Stimulated activated naive CD8-positive, alpha-beta T cell treated with anti-CD3 and anti-CD28 coated beads, Interleukin-15, Interleukin-2, amounts not matched to agents 100 ng/mL and 50 ng/mL, for 24 hours (primary cell): ENCODE results near the gene C16orf89.
"Not testable (repeated sequence)": the region's sequence is repeated elsewhere in the genome, so short reads cannot be mapped to it uniquely, and the experiment has no call there.

Experiments used
- H3K27ac Mint-ChIP-seq: one replicate; pipeline ENCODE4 v1.8.0; 2021; ENCODE audit warnings: mild to moderate bottlenecking, mixed read lengths
- H3K27me3 Mint-ChIP-seq: one replicate; pipeline ENCODE4 v1.8.0; 2021; ENCODE audit warnings: mixed read lengths
- H3K36me3 Mint-ChIP-seq: one replicate; pipeline ENCODE4 v1.8.0; 2021; ENCODE audit warnings: low read depth, mixed read lengths
- H3K4me1 Mint-ChIP-seq: one replicate; pipeline ENCODE4 v1.8.0; 2021; ENCODE audit warnings: low read depth, mixed read lengths
- H3K4me3 Mint-ChIP-seq: one replicate; pipeline ENCODE4 v1.8.0; 2021; ENCODE audit warnings: mild to moderate bottlenecking, mixed read lengths
- H3K9me3 Mint-ChIP-seq: one replicate; pipeline ENCODE4 v1.8.0; 2021; ENCODE audit warnings: mixed read lengths

The C16orf89 gene, protein sequence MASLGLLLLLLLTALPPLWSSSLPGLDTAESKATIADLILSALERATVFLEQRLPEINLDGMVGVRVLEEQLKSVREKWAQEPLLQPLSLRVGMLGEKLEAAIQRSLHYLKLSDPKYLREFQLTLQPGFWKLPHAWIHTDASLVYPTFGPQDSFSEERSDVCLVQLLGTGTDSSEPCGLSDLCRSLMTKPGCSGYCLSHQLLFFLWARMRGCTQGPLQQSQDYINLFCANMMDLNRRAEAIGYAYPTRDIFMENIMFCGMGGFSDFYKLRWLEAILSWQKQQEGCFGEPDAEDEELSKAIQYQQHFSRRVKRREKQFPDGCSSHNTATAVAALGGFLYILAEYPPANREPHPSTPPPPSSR

DNA sequence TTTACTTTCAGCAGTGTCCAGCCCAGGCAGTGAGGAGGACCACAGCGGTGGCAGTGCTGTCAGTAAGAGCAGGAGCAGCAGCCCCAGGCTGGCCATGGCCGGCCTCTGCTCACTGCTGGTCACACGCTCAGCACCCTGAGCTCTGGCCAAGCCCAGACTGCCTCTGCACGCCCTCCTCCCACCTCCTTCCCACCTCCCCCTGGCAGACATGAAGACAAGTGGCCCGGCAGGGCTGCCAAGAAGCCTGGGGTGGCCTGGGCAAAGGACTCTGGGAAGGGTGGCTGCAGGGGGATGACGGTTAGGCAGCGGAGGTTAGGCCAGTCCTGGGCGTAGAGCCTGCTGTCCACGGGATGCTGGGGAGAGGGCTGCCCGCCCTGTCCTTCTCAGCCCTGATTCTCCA lies at the start of gene C16orf89:
Gene C16orf89, minus strand, starts transcription at position 144 of the 400 bp plus-strand sequence. Its CDS starts 48 bp downstream, at position 96.
- H3K9me3 Mint-ChIP-seq: no peaks in the 10 kb centered on the region
- H3K27me3 Mint-ChIP-seq: no peaks in the 10 kb centered on the region
- no peak within 1 kb of the TSS for H3K4me3 Mint-ChIP-seq
- H3K4me1 Mint-ChIP-seq: peaks cover under 1% of the 10 kb centered on the region
- H3K27ac Mint-ChIP-seq: no peak within 1 kb of the TSS
- H3K36me3 Mint-ChIP-seq: no peaks in the 10 kb centered on the region

DNA sequence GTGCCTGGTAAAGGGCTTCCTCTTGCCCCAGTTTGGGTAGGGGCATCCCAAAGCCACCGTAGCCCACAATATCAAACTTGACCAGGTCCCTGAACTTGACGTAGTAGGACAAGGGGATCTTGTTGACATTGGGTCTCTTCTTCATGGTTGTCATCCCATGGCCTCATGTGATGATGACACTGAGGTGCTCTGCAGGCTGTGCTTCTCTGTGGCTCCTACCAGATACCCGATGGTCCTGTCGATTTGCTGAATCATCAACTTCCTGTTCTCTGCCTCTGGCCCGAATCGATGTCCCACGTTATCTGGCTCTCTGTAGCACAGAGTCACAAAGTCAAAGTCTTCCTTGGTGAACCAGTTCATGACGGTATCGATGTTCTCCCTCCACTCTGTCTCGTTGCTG lies 45.2 kb upstream of the C16orf89 start:
- H3K36me3 Mint-ChIP-seq, H3K4me1 Mint-ChIP-seq, H3K27ac Mint-ChIP-seq, H3K4me3 Mint-ChIP-seq, H3K9me3 Mint-ChIP-seq: not testable (repeated sequence)
- peaks cover 14% of the 10 kb centered on the region for H3K27me3 Mint-ChIP-seq

DNA sequence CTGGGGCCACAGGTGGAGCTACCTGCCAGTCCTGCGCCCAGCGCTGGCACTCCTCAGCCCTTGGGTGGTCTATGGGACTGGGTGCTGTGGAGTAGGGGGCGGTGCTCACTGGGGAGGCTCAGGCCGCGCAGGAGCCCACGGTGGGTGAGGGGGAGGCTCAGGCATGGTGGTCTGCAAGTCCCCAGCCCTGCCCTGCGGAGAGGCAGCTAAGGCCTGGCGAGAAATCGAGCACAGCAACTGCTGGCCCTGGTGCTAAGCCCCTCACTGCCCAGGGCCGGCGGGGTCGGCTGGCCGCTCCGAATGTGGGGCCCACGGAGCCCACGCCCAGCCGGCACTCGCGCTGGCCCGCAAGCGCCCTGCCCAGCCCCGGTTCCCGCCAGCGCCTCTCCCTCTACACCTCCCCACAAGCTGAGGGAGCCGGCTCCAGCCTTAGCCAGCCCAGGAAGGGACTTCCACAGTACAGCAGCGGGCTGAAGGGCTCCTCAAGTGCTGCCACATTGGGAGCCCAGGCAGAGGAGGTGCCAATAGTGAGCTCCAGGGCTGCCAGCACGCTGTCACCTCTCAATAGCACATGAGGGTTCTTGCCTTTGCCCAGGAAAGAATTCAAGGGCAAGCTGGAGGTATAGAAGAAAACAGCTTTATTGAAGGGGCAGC lies 42.9 kb upstream of the C16orf89 start:
- no peak overlapping the region for H3K27ac Mint-ChIP-seq
- H3K27me3 Mint-ChIP-seq: peaks cover 12% of the 10 kb centered on the region
- H3K4me1 Mint-ChIP-seq: no peaks in the 10 kb centered on the region
- H3K9me3 Mint-ChIP-seq: no peaks in the 10 kb centered on the region
- no peaks in the 10 kb centered on the region for H3K36me3 Mint-ChIP-seq
- H3K4me3 Mint-ChIP-seq: no peak overlapping the region

DNA sequence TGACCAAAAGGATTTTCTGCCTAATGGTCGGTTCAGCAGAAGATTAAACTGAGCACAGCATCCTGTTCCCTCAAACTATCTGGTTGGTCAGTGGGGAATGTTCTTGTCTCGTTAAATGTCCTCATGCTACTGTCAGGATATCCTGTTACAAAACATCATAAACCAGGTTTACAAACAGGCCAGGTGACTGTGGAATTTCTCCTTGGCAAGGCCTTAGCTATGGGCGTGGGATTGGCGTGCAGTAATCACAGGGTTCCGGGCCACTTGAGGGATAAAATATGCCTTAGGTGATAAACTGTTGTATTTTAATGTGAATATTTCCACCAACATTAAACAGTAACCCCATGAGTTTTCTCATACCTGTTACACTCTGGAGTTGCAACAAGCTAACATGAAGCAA lies 39.3 kb upstream of the C16orf89 start:
- not testable (repeated sequence) for H3K4me3 Mint-ChIP-seq, H3K27ac Mint-ChIP-seq, H3K36me3 Mint-ChIP-seq, H3K4me1 Mint-ChIP-seq, H3K27me3 Mint-ChIP-seq, H3K9me3 Mint-ChIP-seq

DNA sequence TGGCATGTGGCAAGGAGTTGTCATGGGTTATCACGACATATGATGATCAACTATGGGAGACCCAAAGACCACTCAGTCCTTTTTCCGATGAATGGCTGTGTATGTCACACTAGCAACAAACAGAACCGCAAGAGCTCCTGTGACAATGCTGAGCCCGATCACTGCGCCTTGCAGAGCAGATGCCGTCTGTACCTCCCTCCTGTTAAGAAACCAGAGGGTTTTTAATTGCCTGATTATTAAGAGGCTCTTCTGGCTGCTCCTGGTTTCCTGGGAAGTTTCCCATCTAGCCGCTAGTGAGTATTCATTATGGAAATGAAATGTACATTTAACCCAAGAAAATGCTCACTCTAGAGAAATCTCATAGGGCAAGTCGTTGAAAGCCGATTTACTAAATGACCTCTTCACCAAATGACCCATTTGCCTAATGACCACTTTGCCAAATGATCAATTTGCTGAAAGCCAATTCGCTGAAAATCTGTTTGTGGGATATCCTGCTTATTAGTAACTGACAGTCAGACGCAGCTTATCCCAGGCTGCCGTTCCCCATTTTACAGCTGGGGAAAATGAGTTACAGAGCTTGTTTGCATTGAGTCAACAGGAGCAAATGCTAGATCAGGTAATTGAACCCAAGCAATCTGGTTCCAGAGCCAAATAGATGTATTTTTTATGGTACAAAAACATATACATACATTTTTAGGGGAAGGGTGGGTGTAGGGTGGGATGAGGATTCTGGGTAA lies 37.7 kb upstream of the C16orf89 start:
- not testable (repeated sequence) for H3K27ac Mint-ChIP-seq, H3K27me3 Mint-ChIP-seq, H3K4me1 Mint-ChIP-seq, H3K4me3 Mint-ChIP-seq, H3K9me3 Mint-ChIP-seq, H3K36me3 Mint-ChIP-seq

DNA sequence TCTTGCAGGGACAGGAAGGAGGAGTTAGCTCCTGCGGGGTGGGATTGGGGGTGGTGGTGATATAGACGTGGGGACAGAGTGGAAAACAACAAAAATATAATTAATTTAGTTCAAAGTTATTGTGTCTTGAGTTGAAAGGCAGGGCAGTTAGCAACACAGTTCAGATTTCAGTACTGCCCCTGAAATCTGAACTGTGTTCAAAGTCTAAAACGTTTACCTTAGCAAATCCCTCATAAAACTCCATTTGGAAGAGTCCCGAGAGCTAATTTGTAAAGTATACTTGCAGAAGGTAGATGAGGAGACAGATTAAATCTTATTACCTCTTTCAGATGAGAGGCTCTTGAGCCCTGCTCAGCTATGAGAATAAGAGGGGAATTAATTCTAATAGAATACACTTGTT lies 33.4 kb upstream of the C16orf89 start:
- Mint-ChIP-seq H3K4me3 (peak overlapping the region; percentile 74), H3K4me1 (peaks cover 25% of the 10 kb centered on the region)
- not testable (repeated sequence) for H3K36me3 Mint-ChIP-seq, H3K9me3 Mint-ChIP-seq, H3K27me3 Mint-ChIP-seq, H3K27ac Mint-ChIP-seq

DNA sequence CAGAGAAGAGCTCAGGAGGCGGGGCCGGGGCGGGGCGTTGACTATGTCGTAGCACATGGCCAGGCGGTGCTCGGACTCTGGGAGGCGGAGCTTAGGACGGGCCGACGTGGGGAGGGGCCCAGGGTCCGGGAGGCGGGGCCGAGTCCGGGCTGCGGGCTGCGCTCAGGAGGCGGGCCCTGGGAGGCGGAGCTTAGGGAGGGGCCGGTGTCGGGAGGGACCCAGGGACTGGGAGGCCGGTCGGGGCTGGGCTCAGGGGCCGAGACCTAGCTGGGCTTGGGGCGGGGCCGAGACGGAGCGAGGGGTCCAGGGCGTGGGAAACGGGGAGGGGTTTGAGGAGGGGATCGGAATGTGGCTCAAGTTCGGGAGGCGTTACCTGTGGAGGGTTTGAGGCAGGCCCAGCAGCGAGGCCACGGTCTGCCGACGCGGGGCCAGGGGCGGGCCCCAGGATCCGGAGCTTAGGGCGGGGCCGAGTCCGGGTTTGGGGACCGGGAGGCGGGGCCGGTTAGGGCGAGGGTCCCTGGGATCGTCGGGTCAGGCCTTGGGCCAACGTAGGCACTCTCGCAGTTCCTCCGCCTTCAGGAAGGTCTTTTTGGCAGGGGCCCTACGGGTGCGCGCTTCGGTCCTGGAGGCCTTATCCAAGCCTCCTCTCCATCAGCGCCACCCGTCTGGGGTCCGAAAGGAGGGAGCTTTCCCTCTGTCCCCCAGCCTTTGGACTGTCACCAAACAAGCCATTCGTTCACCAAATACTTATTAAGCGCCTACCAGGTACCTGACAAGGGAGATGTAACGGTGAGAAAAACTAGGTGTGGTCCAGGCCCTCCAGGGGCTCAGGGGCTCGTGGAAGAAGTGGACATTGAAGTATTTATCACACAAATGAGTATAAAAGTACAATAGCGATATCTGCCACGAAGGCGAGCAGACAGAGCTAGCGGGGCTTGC lies 32.7 kb upstream of the C16orf89 start:
- peak overlapping the region; percentile 92 for H3K4me3 Mint-ChIP-seq
- not testable (repeated sequence) for H3K27me3 Mint-ChIP-seq, H3K9me3 Mint-ChIP-seq, H3K36me3 Mint-ChIP-seq
- H3K4me1 Mint-ChIP-seq: peaks cover 25% of the 10 kb centered on the region
- peak overlapping the region; percentile 82 for H3K27ac Mint-ChIP-seq

DNA sequence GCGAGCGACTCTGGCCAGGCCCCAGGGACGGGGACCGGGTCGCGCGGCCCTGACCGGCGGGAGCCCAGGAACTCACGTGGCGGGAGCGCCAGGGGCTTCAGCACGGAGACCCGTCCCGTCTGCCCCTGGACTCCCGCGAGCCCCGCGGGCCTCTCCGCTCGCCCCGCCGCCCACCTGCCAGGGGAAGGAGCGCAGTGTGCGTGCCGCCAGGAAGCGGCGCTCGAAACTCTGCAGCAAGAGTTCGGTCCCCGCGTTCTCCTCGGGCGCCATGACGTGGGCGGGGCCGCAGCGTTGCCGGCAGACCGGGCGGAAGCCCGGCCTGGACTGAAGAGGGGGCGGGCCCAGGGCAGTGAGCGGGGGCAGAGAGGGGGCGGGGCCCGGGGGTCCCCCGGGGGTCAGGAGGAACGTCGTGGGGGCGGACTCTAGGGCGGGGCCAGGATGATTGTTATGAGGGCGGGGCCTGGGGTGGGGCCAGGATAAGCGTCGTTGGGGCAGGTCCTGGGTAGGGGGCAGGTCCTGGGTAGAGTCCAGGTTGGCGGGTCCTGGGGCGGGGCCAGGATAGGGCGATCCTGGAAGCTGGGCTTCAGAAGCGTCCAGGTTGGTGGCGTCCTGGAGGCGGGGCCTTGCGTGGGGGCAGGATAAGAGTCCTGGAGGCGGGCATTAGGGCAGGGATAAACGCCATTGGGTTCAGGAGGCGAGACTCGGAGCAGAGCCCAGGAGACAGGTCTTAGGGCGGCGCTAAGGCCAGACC lies 31.9 kb upstream of the C16orf89 start, which contains the start of gene EEF2KMT:
Gene EEF2KMT, minus strand, starts transcription at position 326 of the 751 bp plus-strand sequence. Its CDS starts 56 bp downstream, at position 270.
- peak within 1 kb of the TSS; percentile 92 for H3K4me3 Mint-ChIP-seq
- H3K4me1 Mint-ChIP-seq: peaks cover 25% of the 10 kb centered on the region
- H3K27me3 Mint-ChIP-seq, H3K9me3 Mint-ChIP-seq, H3K36me3 Mint-ChIP-seq: not testable (repeated sequence)
- peak within 1 kb of the TSS; percentile 88 for H3K27ac Mint-ChIP-seq

DNA sequence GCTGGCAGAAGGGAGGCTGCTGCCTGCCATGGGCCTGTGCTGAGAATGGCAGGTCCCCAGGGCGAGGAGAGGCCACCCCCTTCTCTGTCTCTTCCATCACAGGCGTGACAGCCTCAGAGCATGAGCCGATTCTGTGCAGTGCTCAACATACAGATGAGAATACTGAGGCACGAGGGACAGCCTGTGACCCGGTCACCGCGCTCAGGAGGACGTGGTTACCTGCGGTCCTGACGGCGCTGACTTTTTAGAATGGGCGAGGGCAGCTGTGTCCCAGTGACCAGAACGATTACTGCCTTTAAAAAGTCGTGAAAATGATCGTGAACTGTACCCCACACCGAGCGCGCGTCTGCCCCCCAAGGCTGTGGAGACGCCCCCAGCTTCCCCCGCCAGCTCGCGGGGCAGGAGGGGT lies 31.3 kb upstream of the C16orf89 start:
- not testable (repeated sequence) for H3K27me3 Mint-ChIP-seq, H3K9me3 Mint-ChIP-seq, H3K36me3 Mint-ChIP-seq
- Mint-ChIP-seq H3K4me3 (peak overlapping the region; percentile 92), H3K4me1 (peaks cover 29% of the 10 kb centered on the region), H3K27ac (peak overlapping the region; percentile 88)

DNA sequence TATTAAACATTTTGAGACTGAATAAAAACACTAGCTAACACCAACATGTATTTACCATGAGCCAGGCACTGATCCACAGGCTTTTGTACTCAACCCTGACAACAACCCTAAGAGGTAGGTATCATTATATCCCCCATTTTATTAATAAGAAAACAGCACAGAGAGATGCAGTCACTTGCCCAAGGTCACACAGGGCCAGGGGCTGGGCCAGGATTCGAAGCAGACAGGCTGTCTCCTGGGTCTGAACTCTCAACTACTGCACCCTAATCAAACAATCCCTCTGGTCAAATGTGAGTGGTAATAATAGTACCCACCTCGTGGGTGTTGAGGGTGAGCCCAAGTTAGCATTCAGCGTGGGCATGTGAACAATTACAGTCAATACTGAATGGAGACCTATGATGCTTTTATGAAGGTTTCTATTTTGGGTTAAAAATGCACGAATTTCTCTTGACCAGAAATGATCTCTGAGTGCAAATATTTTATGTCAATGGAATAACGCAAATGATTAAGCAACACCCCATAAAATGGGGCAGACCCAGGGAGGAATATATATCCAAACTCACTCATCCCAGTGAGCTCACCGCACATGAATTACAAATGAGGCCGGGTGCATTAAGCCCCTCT lies 30.8 kb upstream of the C16orf89 start:
- not testable (repeated sequence) for H3K27me3 Mint-ChIP-seq, H3K36me3 Mint-ChIP-seq, H3K9me3 Mint-ChIP-seq
- Mint-ChIP-seq H3K27ac (peak overlapping the region; percentile 71), H3K4me3 (peak overlapping the region; percentile 92), H3K4me1 (peaks cover 32% of the 10 kb centered on the region)

DNA sequence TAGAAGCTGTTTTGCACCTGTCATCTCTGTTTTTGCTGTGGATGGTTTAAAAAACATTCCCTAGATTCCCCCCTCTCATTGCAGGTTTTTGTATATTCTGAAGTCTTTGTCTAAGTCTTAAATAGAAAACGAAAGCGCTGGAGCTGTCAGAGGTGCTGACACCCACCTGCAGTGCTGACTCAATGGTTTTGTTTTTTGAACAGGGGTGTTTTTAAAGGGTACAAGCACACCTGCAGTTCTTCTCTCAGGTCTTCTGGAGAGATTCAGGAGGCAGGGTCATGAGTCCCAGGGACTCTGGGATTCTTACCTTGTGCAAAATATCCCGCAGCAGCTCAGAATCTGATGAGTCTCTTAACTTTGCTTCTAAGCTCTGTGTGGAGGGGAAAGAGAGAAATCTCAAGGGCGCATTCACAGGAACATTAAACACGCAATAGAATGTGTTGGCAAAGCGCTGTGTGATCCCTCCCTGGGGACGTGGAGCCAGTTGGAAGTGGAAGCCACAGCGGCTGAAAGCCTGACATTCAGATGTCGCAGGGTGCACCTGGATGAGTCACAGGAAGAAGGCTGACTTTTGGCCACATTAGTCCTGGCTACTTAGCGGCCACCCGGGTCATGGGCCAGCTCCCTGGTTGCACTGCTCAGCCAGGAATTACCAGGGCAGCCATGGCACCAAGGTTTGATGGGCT lies 29.5 kb upstream of the C16orf89 start:
- not testable (repeated sequence) for H3K27me3 Mint-ChIP-seq, H3K27ac Mint-ChIP-seq, H3K4me3 Mint-ChIP-seq

DNA sequence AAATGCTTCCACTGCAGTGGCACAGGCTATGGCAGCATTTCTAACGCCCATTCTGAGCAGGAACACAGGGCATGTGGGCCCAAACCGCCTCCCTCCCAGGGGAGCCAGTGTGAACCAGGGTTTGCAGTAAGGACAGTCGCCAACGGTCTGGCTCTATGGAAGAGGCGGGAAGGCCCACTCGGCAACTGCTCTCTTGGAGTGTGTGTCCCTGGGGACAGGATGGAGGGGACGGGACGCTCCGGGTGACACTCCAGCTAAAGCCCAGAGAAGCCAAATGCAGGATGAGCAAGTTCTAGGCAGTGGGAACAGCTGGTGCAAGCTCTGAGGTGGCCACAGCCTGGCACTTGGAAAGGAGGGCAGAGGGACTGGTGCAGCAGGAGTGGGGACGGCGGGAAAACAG lies 28.0 kb upstream of the C16orf89 start:
- peaks cover 26% of the 10 kb centered on the region for H3K4me1 Mint-ChIP-seq
- H3K36me3 Mint-ChIP-seq, H3K27me3 Mint-ChIP-seq, H3K27ac Mint-ChIP-seq, H3K4me3 Mint-ChIP-seq, H3K9me3 Mint-ChIP-seq: not testable (repeated sequence)

More for the DNA sequence above, 29.5 kb upstream of the C16orf89 start:
- H3K9me3 Mint-ChIP-seq, H3K36me3 Mint-ChIP-seq: not testable (repeated sequence)
- H3K4me1 Mint-ChIP-seq: peaks cover 32% of the 10 kb centered on the region

DNA sequence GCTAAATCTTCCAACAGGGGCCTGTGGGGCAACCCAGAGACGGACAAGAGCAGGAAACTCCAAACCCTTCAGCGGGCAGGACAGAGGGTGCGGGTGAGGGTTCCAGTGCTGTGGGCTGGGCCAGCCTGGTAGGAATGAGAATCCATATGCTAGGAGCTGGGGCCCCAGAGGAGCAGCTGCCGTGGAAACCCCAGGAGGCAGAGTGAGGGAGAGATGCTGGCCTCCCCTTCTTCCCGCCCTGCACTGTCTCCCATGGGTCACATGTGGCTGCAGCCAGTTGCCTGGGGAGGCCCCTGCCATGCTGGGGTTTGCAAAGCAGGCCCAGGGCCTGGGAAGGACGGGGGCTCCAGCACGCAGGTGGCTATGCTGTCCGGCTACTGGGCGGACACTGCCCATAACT lies 27.3 kb upstream of the C16orf89 start:
- not testable (repeated sequence) for H3K4me3 Mint-ChIP-seq, H3K27me3 Mint-ChIP-seq, H3K36me3 Mint-ChIP-seq, H3K9me3 Mint-ChIP-seq, H3K27ac Mint-ChIP-seq
- H3K4me1 Mint-ChIP-seq: peaks cover 25% of the 10 kb centered on the region
